Activated CD4-positive, alpha-beta T cell treated with anti-CD3 and anti-CD28 coated beads for 36 hours (primary cell): ENCODE data around the gene CAMSAP2. TPM values are rescaled to one million over a fixed set of nuclear protein-coding genes. Genes with fewer than 3 reads are reported as not detected.

Experiments used
- ATAC-seq: fragments of 200-7000 bp; cut with Tn5 transposase; one replicate; pipeline ENCODE4 v1.10.0; 2021; ENCODE audit warnings: mild to moderate bottlenecking, moderate library complexity
- CTCF ChIA-PET: fragments of 350-600 bp; sonication (Branson Sonifier 250); formaldehyde crosslinking; loops from one replicate; lab custom pipeline; 2021; ENCODE audit warnings: antibody characterized with exemption; lab: Charles Lee
- POLR2A ChIA-PET: fragments of 350-600 bp; sonication (Branson Sonifier 250); formaldehyde crosslinking; loops from one replicate; lab custom pipeline; 2021; ENCODE audit warnings: antibody characterized with exemption, inconsistent platforms; lab: Charles Lee
- DNase-seq: peaks from one replicate; pipeline ENCODE4 v3.0.0-alpha.2; 2020
- H3K27ac Mint-ChIP-seq: one replicate; pipeline ENCODE4 v1.8.0; 2021; ENCODE audit warnings: mixed read lengths
- H3K27me3 Mint-ChIP-seq: one replicate; pipeline ENCODE4 v1.8.0; 2021; ENCODE audit warnings: mixed read lengths
- H3K36me3 Mint-ChIP-seq: one replicate; pipeline ENCODE4 v1.8.0; 2021; ENCODE audit warnings: low read depth, mixed read lengths
- H3K4me1 Mint-ChIP-seq: one replicate; pipeline ENCODE4 v1.8.0; 2021; ENCODE audit warnings: mixed read lengths
- H3K4me3 Mint-ChIP-seq: one replicate; pipeline ENCODE4 v1.8.0; 2021; ENCODE audit warnings: mild to moderate bottlenecking, moderate library complexity, mixed read lengths
- H3K9me3 Mint-ChIP-seq: one replicate; pipeline ENCODE4 v1.8.0; 2021; ENCODE audit warnings: low read depth, mixed read lengths
- intact Hi-C, 2 experiments: fragments of 100-400 bp; cut with DNase I in 1 of 2; cut with micrococcal nuclease in 1 of 2; formaldehyde crosslinking; loops; one replicate each; pipeline versions ENCODE4 v1.14.2 to v1.15.1; 2022 to 2024; cut with DNase I, micrococcal nuclease
- total RNA-seq, 2 experiments: library from RNA; stranded (reverse); gene quantifications; one replicate each; pipeline ENCODE4 v1.2.3, GENCODE V29; 2021

CAMSAP2 gene
- total RNA-seq, 2 experiments from 2014 or later = 2.3 to 3.0 TPM

DNA sequence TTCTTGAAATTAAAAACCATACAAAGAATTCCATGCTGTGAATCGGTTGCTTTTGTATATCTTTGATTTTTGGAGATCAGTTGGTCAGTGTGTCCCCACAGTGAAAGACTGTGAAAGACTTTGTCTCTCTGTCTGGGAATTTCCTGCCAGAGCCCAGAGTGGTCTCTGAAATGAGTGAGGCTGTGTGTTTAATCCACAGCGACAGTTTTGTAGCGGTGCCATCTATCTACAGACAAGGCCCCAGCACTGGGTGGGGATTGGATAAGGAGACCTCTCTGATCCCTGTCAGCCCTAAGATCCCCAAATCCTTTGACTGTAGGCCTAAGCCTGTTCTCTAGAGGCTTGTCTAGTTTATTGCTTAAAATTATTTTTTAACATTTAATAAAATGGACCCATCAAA is 144.4 kb downstream of the CAMSAP2 start:
- H3K27me3 Mint-ChIP-seq = peaks cover 18% of the 10 kb centered on the region
- no peaks in the 10 kb centered on the region for H3K36me3 Mint-ChIP-seq
- H3K27ac Mint-ChIP-seq = no peak overlapping the region
- H3K4me3 Mint-ChIP-seq = no peak overlapping the region
- peaks cover 33% of the 10 kb centered on the region for H3K4me1 Mint-ChIP-seq
- intact Hi-C loops = no loop called here
- ChIA-PET POLR2A (no interaction called here), CTCF (no interaction called here)
- ATAC-seq (no peak), DNase-seq (no peak)
- no peaks in the 10 kb centered on the region for H3K9me3 Mint-ChIP-seq

DNA sequence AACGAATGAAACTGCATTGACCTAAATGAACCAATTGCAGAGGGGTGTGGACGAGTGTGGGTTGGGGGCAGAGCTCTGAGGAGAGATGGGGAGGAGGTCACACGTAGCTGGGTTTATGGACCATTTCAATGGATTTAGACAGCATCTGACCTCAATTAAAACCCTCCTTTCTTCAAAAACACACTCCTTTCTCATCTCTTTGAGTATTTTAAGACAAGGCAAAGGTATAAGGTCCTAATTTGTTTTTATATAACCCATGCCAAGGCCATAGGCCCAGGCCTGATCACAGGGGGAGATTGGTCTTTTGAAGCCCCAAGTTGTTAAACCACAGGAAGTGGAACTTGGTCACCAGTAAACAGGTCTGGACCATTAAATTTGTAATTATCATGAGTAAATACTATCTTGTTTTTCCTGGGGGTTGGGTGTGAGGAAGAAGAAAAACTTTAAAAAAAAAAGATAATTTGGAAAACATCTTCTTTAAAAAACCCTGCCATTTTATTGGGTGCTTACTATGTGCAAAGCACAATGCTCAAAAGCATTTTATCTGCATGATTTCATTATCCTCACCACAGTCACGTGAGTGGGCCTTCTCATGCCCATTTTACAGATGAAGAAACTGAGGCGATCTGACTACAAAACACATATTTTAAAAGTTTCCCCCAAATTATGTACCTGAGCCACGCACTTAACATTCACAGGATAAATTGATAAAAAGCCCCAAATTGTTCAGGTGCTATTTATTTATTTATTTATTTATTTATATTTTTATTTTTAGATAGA is 147.1 kb downstream of the CAMSAP2 start:
- intact Hi-C loops = loop anchor here (5.0 kb wide), 3 partner anchors 136 to 944 kb away; partner anchors contain the start of gene KIF21B (in 1 of the 2)
- H3K4me3 Mint-ChIP-seq = no peak overlapping the region
- POLR2A ChIA-PET = no interaction called here
- no peaks in the 10 kb centered on the region for H3K9me3 Mint-ChIP-seq
- no peak overlapping the region for H3K27ac Mint-ChIP-seq
- peaks cover 43% of the 10 kb centered on the region for H3K4me1 Mint-ChIP-seq
- DNase-seq (no peak), ATAC-seq (no peak)
- CTCF ChIA-PET = interaction anchor here (0.7 to 1.1 kb wide), 2 partner anchors 14 to 259 kb away, joined by 3 to 4 read pairs; no protein-coding TSS in a partner anchor
- H3K27me3 Mint-ChIP-seq = peaks cover 21% of the 10 kb centered on the region
- H3K36me3 Mint-ChIP-seq = no peaks in the 10 kb centered on the region

DNA sequence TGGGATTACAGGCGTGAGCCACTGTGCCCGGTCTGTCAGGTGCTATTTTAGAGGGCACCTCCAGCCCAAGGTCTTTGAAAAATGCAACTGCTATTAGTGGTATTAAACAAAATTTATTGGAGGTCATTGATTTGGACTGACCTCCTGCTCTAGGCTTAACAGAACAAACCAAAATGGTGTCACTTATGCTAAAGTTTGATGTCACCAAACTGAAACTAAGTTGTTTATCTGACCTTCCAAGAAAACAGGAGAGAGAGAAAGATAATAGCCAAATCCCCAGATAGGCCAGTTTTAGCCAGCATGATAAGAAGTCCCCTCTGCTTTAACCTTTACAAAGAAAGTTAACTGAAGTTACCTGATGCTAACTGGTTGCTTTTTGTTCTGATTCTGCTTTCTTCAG is 147.9 kb downstream of the CAMSAP2 start:
- H3K4me3 Mint-ChIP-seq = no peak overlapping the region
- DNase-seq = no peak
- intact Hi-C loops = loop anchor here (5.0 kb wide), 3 partner anchors 136 to 944 kb away; partner anchors contain the start of gene KIF21B (in 1 of the 2)
- ChIA-PET POLR2A (interaction anchor here (0.5 kb wide), 1 partner anchor 17 kb away, joined by 7 read pairs; no protein-coding TSS in a partner anchor), CTCF (interaction anchor here (0.6 kb wide), 1 partner anchor 21 kb away, joined by 3 read pairs; no protein-coding TSS in a partner anchor)
- H3K27ac Mint-ChIP-seq = no peak overlapping the region
- no peaks in the 10 kb centered on the region for H3K9me3 Mint-ChIP-seq
- H3K27me3 Mint-ChIP-seq = peaks cover 18% of the 10 kb centered on the region
- ATAC-seq = no peak
- H3K36me3 Mint-ChIP-seq = no peaks in the 10 kb centered on the region
- H3K4me1 Mint-ChIP-seq = peaks cover 42% of the 10 kb centered on the region

DNA sequence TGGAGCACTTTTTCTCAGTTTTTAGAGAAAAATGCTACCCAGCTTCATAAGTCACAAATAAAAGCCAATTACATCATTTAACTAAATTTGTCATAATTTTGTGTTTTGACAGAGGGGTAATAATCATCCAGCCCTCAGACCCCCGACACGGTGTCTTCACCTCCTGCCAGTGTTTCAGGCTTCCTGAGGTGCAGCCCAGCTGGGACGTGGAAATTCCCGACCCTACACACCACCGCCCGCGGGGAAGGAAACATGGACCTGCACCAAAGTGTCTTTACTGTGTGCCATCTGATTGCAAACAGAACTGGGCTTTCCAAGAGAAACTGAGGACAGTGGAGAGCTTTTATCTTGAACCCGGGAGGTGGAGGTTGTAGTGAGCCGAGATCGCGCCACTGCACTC is 148.3 kb downstream of the CAMSAP2 start:
- Mint-ChIP-seq H3K9me3 (no peaks in the 10 kb centered on the region), H3K27ac (no peak overlapping the region), H3K36me3 (no peaks in the 10 kb centered on the region), H3K4me1 (peaks cover 46% of the 10 kb centered on the region), H3K27me3 (peaks cover 20% of the 10 kb centered on the region), H3K4me3 (no peak overlapping the region)
- CTCF ChIA-PET = interaction anchor here (0.6 kb wide), 1 partner anchor 22 kb away, joined by 3 read pairs; no protein-coding TSS in a partner anchor
- no peak for DNase-seq
- intact Hi-C loops = loop anchor here (5.0 kb wide), 3 partner anchors 135 to 945 kb away; partner anchors contain the start of gene KIF21B (in 1 of the 2)
- ATAC-seq = no peak
- POLR2A ChIA-PET = interaction anchor here (0.5 kb wide), 1 partner anchor 17 kb away, joined by 7 read pairs; no protein-coding TSS in a partner anchor

DNA sequence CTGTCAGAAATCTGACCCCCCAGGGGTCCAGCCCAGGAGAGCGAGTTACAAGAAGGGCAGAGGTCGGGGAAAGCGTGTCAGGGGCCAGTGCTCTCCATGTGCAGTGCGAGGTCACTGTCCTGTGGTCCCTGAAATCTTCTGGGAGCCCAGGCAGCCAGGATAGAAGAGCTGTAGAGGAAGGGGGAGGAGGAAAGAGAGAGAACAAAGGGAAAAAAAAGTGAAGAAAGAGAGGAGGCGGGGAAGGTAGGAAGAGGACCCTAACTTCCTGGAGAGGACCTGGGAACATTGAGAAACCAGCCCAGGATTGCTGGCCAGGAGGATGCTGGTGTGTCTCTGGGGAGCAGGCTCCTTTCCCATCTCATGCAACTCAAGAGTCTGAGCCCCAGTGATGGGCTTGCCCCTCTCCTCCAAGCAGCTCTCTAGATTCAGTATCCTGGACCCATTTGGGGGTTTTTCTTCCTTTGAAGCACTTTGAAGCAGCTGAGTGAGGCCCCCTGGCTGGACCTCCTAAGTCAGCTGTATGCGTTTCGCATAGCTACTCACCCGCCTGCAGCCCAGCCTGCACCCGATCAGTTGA is 149.2 kb downstream of the CAMSAP2 start:
- DNase-seq = no peak
- Mint-ChIP-seq H3K27me3 (peaks cover 26% of the 10 kb centered on the region), H3K4me3 (peak overlapping the region; percentile 16), H3K27ac (no peak overlapping the region), H3K36me3 (no peaks in the 10 kb centered on the region), H3K4me1 (peaks cover 46% of the 10 kb centered on the region), H3K9me3 (no peaks in the 10 kb centered on the region)
- CTCF ChIA-PET = interaction anchor here (0.6 to 4.4 kb wide), 4 partner anchors 9 to 329 kb away, joined by 3 to 31 read pairs (median 8); no protein-coding TSS in a partner anchor
- ATAC-seq = no peak
- POLR2A ChIA-PET = interaction anchor here (1.0 to 2.7 kb wide), 3 partner anchors 9 to 31 kb away, joined by 3 to 21 read pairs (median 4); no protein-coding TSS in a partner anchor
- intact Hi-C loops = loop anchor here (2.0 to 5.0 kb wide), 4 partner anchors 21 to 946 kb away; partner anchors contain the start of gene KIF21B (in 1 of the 2)

DNA sequence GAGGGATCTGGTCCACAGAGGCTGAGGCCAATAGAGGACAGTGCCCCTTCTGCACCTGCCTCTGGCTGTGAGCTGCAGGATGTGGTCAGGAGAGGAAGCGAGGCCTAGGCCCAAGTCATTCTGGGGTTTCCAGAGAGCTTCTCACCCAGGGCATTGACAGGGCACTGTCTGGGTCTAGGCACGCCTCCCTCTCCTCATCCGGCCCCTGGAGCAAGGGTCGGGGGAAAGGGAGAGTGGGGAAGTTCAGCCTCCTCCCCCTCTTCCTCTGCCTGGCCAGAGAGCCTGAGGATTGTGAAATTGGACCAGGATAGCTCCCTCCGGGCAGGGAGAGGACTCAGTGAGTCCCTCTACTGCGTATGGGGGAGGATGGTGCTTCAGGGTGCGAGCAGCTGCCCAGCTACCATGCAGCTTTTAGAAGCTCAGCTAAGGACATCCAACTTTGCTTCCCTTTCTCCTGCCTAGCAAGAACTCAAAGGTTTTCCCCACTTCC is 149.7 kb downstream of the CAMSAP2 start:
- intact Hi-C loops = loop anchor here (2.0 to 5.0 kb wide), 4 partner anchors 22 to 946 kb away; partner anchors contain the start of gene KIF21B (in 1 of the 2)
- Mint-ChIP-seq H3K4me3 (peak overlapping the region; percentile 16), H3K9me3 (no peaks in the 10 kb centered on the region), H3K4me1 (peaks cover 46% of the 10 kb centered on the region), H3K36me3 (no peaks in the 10 kb centered on the region), H3K27me3 (peaks cover 29% of the 10 kb centered on the region), H3K27ac (no peak overlapping the region)
- ATAC-seq (peak; percentile 84), DNase-seq (peak; percentile 78)
- CTCF ChIA-PET = interaction anchor here (0.5 to 4.4 kb wide), 6 partner anchors 10 to 329 kb away, joined by 3 to 31 read pairs (median 3); no protein-coding TSS in a partner anchor
- POLR2A ChIA-PET = interaction anchor here (1.0 to 2.7 kb wide), 3 partner anchors 9 to 32 kb away, joined by 3 to 21 read pairs (median 4); no protein-coding TSS in a partner anchor

GRCh38 chr1:200889571-200889970 is 150.9 kb downstream of the CAMSAP2 start:
- Mint-ChIP-seq H3K36me3 (no peaks in the 10 kb centered on the region), H3K27ac (peak overlapping the region; percentile 20), H3K4me3 (no peak overlapping the region), H3K4me1 (peaks cover 46% of the 10 kb centered on the region), H3K9me3 (no peaks in the 10 kb centered on the region), H3K27me3 (peaks cover 35% of the 10 kb centered on the region)
- ATAC-seq = peak; percentile 82
- peak; percentile 70 for DNase-seq
- ChIA-PET POLR2A (interaction anchor here (0.9 to 2.7 kb wide), 2 partner anchors 10 to 11 kb away, joined by 4 to 21 read pairs; no protein-coding TSS in a partner anchor), CTCF (interaction anchor here (0.6 to 4.4 kb wide), 8 partner anchors 8 to 126 kb away, joined by 3 to 31 read pairs (median 4); no protein-coding TSS in a partner anchor)
- intact Hi-C loops = loop anchor here (1.0 to 5.0 kb wide), 9 partner anchors 9 to 947 kb away; partner anchors contain the start of gene KIF21B (in 1 of the 2)

- Mint-ChIP-seq H3K4me1 (peaks cover 46% of the 10 kb centered on the region), H3K36me3 (no peaks in the 10 kb centered on the region), H3K4me3 (no peak overlapping the region), H3K27me3 (peaks cover 35% of the 10 kb centered on the region), H3K9me3 (no peaks in the 10 kb centered on the region), H3K27ac (no peak overlapping the region)
- no peak for DNase-seq
- ChIA-PET POLR2A (interaction anchor here (0.9 to 2.7 kb wide), 2 partner anchors 10 to 11 kb away, joined by 4 to 21 read pairs; no protein-coding TSS in a partner anchor), CTCF (interaction anchor here (0.8 to 4.4 kb wide), 6 partner anchors 12 to 24 kb away, joined by 3 to 31 read pairs (median 4); no protein-coding TSS in a partner anchor)
- intact Hi-C loops = no loop called here
- no peak for ATAC-seq
Measured at GRCh38 chr1:200890027-200890426, 151.3 kb downstream of the CAMSAP2 start.

DNA sequence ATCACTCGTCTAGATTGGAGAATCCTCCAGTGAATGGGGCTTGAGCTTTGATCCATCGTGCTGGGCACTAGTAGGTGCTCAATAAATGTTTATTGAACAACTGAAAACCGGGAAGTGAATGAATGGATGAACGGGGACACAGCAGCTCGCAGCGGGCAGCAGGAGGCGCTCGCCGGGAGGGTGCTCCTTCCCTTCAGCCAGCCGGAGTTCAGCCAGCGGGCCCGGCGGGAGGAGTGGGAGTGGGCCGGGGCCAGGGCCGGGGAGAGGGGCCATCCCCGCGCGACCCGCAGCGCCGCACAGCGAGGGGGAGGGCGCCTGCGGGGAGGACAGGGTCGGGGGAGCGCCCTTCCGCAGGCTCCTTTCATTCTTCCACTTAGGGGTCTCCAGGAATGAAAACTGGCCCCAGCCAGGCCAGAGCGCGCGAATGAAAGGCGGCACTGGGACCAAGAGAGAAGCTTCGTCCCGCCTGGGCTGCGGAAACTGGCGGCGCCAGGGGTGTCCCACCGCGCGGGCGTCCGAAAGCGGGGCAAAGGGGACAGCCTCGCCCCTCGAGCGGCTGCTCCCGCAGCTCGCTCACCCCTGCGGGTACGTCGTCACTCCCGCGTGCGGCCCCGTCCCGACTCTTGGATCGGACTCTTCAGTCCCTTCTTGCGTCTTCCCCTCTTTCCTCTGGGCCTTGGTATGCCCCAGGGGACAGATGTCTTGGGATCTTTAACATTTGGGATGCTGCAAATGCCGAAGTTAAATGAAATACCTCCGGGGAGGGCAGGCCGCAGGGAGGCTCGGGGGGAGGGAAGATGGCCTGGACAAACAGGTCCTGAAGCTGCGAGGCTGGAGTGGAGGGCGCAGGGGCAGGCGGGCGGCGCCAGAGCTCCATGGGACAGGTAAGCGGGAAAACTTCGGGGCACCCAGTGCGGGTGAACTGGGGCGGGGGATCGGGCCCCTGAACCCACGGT is 152.4 kb downstream of the CAMSAP2 start:
- Mint-ChIP-seq H3K4me3 (peak overlapping the region; percentile 12), H3K27ac (no peak overlapping the region), H3K36me3 (no peaks in the 10 kb centered on the region), H3K9me3 (no peaks in the 10 kb centered on the region), H3K27me3 (peaks cover 35% of the 10 kb centered on the region), H3K4me1 (peaks cover 46% of the 10 kb centered on the region)
- ChIA-PET POLR2A (no interaction called here), CTCF (interaction anchor here (1.0 to 4.4 kb wide), 5 partner anchors 9 to 23 kb away, joined by 3 to 31 read pairs (median 5); no protein-coding TSS in a partner anchor)
- intact Hi-C loops = no loop called here
- ATAC-seq (no peak), DNase-seq (no peak)

- H3K4me1 Mint-ChIP-seq = peaks cover 46% of the 10 kb centered on the region
- H3K9me3 Mint-ChIP-seq = no peaks in the 10 kb centered on the region
- H3K27ac Mint-ChIP-seq = no peak overlapping the region
- ATAC-seq = no peak
- intact Hi-C loops = no loop called here
- ChIA-PET CTCF (interaction anchor here (4.4 kb wide), 1 partner anchor 13 kb away, joined by 31 read pairs; no protein-coding TSS in a partner anchor), POLR2A (no interaction called here)
- no peak for DNase-seq
- H3K4me3 Mint-ChIP-seq = no peak overlapping the region
- H3K27me3 Mint-ChIP-seq = peaks cover 35% of the 10 kb centered on the region
- no peaks in the 10 kb centered on the region for H3K36me3 Mint-ChIP-seq
Measured at GRCh38 chr1:200891774-200892157, 153.1 kb downstream of the CAMSAP2 start.
